HTERT RPE-1 (cell line): ENCODE data around the gene MGRN1.

ENCODE experiments used
- in situ Hi-C: fragments of 300-500 bp; cut with MboI; formaldehyde crosslinking; loops from 4 replicates; pipeline ENCODE4 v1.14.3; 2020; ENCODE audit warnings: low sequenced_read_pairs

Gene MGRN1

GRCh38 chr16:4603624-4604170 lies 20.9 kb upstream of the MGRN1 start:
- in situ Hi-C loops, result no loop called here

- in situ Hi-C loops, result no loop called here
Observed at GRCh38 chr16:4604401-4604800, 20.2 kb upstream of the MGRN1 start.

DNA sequence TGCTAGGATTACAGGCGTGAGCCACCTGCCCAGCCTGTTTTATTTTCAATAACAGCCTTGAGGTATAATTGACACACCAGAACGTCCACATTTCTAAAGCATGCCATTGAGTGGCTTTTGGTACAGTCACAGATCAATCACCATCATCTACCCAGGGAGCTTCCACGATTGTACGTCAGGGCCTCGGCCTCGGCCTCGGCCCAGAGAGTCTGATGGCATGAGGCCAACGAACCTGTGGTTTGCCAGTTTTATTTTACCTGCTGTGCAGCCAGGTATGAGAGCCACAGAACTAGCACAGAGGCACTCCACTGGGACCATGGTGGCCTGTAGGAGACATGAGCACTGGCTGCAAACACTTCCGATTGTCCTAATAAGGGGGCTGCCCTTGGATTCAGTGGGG lies 18.3 kb upstream of the MGRN1 start:
- in situ Hi-C loops, result no loop called here

- in situ Hi-C loops, result no loop called here
Observed at GRCh38 chr16:4607841-4608703, 16.6 kb upstream of the MGRN1 start.

GRCh38 chr16:4608704-4608980 lies 16.0 kb upstream of the MGRN1 start:
- in situ Hi-C loops, result no loop called here

- in situ Hi-C loops, result no loop called here
Observed at GRCh38 chr16:4609200-4610010, 15.2 kb upstream of the MGRN1 start.

DNA sequence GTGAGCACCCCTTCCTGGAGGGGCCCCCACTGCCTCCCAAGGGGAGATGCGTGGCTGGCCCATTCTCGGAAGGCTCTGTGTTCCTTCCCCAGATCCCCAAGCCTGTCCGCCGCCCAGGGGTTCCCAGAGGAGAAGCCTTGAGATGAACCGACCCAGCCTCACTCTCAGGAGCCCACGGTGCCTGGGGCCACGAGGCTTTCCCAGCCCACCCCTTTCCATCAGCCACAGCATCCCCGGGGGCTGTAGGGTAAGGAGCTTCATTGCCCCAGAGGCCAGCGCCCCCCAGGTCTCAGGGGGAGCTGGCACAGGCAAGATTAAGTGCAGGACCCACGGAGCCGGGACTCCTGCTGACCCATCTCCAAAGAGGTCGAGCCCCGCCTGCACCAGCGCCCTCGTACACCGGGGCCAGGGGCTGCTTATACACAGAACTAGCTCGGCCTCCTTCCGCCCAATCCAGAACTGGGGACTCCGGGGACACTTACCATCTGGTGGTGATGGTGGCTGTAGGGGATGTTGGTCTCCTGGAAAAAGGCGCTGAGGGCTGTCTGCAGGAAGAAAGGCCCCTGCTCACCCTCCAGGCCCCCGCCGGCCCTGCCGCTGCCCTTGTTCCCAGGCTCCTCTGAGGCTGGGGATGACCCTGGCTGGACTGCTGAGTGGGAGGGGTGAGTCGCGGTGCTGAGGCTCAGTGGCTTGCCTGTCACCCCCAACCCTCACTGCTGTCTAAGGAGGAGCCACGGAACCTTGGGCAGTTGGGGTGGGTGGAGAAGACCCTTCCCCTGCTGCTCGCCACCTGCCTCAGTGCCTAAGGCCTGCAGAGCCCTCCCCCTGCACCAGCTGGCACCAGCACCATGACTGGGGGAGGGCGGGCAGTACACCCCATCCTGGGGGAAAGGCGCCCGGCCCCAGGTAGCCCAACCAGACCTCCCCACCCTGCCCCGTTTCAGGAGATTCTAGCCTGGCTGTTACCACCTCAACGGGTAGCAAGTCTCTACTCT lies 14.3 kb upstream of the MGRN1 start:
- in situ Hi-C loops, result no loop called here

GRCh38 chr16:4611337-4612021 lies 13.1 kb upstream of the MGRN1 start:
- in situ Hi-C loops, result no loop called here

GRCh38 chr16:4612474-4612931 lies 12.1 kb upstream of the MGRN1 start:
- in situ Hi-C loops, result no loop called here

DNA sequence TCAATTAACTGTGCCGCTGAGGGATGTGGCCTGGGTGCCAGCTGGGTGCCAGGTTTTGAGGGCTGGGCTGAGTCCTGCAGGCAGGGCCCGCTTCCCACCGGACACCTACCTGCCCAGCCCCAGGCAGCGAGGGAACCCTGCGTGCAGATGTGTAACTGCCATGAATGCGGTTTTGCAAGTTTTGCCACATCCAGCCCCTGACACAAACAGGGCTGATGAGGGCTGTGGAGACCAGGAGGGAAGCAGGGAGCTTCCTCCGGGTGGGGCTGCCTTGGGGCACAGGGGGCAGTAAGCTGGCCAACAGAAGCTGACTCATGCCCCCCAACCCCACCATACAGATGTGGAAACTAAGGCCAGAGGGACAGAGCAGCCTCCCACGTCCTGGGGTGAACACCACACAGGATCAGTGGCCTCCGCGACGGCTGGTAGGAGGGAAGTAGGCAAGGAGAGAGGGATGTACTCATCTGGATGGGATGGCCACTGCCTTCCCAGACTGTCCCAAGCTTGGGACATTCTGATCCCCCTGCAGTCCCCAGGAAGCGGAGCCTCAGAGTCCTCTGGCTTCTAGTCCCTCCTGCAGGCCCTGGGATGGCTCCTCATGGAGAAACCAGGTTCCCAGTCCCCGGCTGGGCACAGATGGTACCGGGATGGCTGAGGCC lies 11.5 kb upstream of the MGRN1 start:
- in situ Hi-C loops, result no loop called here

GRCh38 chr16:4613636-4614570 lies 10.7 kb upstream of the MGRN1 start:
- in situ Hi-C loops, result no loop called here

DNA sequence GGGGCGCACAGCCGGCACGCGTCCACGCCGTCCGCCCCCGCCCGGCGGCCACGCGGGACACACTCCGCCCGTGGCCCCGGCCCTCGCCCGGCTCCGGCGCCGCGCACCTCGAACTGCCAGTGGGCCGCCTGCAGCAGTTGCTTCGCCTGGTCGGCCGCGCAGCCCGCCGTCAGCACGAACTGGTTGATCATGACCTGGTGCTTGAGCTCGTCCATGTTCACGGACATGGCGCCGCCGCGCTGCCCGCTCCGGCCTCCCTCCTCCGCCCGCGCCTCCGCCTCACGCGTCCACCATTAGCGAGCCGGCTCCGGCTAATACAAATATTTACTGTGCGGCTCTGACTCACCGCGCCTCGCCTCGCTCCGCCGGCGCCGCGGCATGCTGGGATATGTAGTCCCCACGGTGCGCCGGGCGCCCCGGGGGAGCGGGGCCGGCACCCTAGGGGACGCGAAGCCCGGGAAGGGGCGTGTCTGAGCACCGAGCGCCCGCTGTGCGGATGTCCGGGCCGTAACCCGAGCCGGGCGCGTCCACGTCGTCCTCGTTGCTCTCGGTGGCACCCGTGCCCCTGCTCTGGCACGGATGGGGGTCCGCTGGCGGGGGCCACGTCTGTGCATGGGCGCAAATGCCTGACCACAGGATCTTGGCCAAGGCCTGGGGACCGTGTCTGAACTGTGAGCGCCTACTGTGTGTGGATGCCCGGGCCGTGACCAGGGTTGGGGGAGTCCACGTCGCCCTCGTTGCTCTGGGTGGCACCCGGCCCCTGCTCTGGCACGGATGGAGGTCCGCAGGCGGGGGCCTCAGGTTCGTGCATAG lies 9.8 kb upstream of the MGRN1 start, which contains the start of gene UBALD1:
Gene UBALD1, minus strand, starts transcription at position 318 of the 813 bp plus-strand sequence. Its CDS starts 91 bp downstream, at position 227.
- in situ Hi-C loops, result no loop called here

- in situ Hi-C loops, result no loop called here
Observed at GRCh38 chr16:4615384-4616046, 9.1 kb upstream of the MGRN1 start.

GRCh38 chr16:4616047-4616811 lies 8.4 kb upstream of the MGRN1 start:
- in situ Hi-C loops, result no loop called here

- in situ Hi-C loops, result no loop called here
Observed at GRCh38 chr16:4617880-4618279, 6.7 kb upstream of the MGRN1 start.
